WTC11 (cell line): ENCODE data around the gene RANBP17. TPM values are rescaled to one million over a fixed set of nuclear protein-coding genes. Genes with fewer than 3 reads are reported as not detected.

Experiments
- ATAC-seq: fragments of 200-7000 bp; cut with Tn5 transposase; 2 replicates; pipeline ENCODE4 v1.10.0; 2021; ENCODE audit warnings: mild to moderate bottlenecking, moderate library complexity
- Bru-seq: library from RNA; stranded (reverse); fragments of 400-500 nt; gene quantifications from one replicate; lab custom pipeline; 2021; lab: Mats Ljungman, UMichigan
- CTCF ChIA-PET: fragments of 300-600 bp; sonication (Branson Sonifier 250); formaldehyde crosslinking; loops from one replicate; lab custom pipeline; 2021; ENCODE audit warnings: antibody characterized with exemption; lab: Charles Lee
- POLR2A ChIA-PET: fragments of 350-600 bp; sonication (Branson Sonifier 250); formaldehyde crosslinking; loops from one replicate; lab custom pipeline; 2021; ENCODE audit warnings: antibody characterized with exemption; lab: Charles Lee
- DNase-seq: peaks from one replicate; pipeline ENCODE4 v3.0.0; 2021; ENCODE audit warnings: low spot score
- H3K27ac Mint-ChIP-seq: 2 replicates; pipeline ENCODE4 v1.8.0; 2021; ENCODE audit warnings: mixed read lengths
- H3K27me3 Mint-ChIP-seq: 2 replicates; pipeline ENCODE4 v1.8.0; 2021; ENCODE audit warnings: low read depth, mild to moderate bottlenecking, moderate library complexity, mixed read lengths
- H3K36me3 Mint-ChIP-seq: 2 replicates; pipeline ENCODE4 v1.8.0; 2021; ENCODE audit warnings: mixed read lengths
- H3K4me1 Mint-ChIP-seq: 2 replicates; pipeline ENCODE4 v1.8.0; 2022; ENCODE audit warnings: mixed read lengths
- H3K4me3 Mint-ChIP-seq: 2 replicates; pipeline ENCODE4 v1.8.0; 2021; ENCODE audit warnings: mild to moderate bottlenecking, moderate library complexity, mixed read lengths
- H3K9me3 Mint-ChIP-seq: 2 replicates; pipeline ENCODE4 v1.8.0; 2021; ENCODE audit warnings: mixed read lengths
- CREM ChIP-seq: sonication (generic); formaldehyde crosslinking; IDR thresholded peaks from 2 replicates; pipeline ENCODE4 v1.8.1; 2022; ENCODE audit warnings: mild to moderate bottlenecking, missing genetic modification reagents, moderate library complexity
- FOXJ3 ChIP-seq: sonication (generic); formaldehyde crosslinking; IDR thresholded peaks from 2 replicates; pipeline ENCODE4 v1.9.0; 2021; ENCODE audit warnings: missing genetic modification reagents, mild to moderate bottlenecking, borderline replicate concordance
- GABPB1 ChIP-seq: sonication (generic); formaldehyde crosslinking; IDR thresholded peaks from 2 replicates; pipeline ENCODE4 v1.8.1; 2023; ENCODE audit warnings: mild to moderate bottlenecking, missing genetic modification reagents
- GRHL2 ChIP-seq: fragments of 250-450 bp; sonication (Bioruptor Pico); IDR thresholded peaks from 2 replicates; pipeline ENCODE4 v1.8.0; 2022; ENCODE audit warnings: mild to moderate bottlenecking, moderate library complexity; ENCODE audit not compliant: insufficient replicate concordance, severe bottlenecking
- MXD4 ChIP-seq: fragments of 250-450 bp; sonication (Bioruptor Pico); IDR thresholded peaks from 2 replicates; pipeline ENCODE4 v1.8.0; 2021; ENCODE audit warnings: mild to moderate bottlenecking, moderate library complexity, borderline replicate concordance
- NFATC4 ChIP-seq: fragments of 250-450 bp; sonication (Bioruptor Pico); IDR thresholded peaks from 2 replicates; pipeline ENCODE4 v1.9.0; 2021; ENCODE audit warnings: mild to moderate bottlenecking
- NFYB ChIP-seq: sonication (generic); formaldehyde crosslinking; conservative IDR thresholded peaks from 2 replicates; pipeline ENCODE4 v1.8.0; 2022; ENCODE audit warnings: low read depth, missing genetic modification reagents
- NR1H2 ChIP-seq: sonication (generic); formaldehyde crosslinking; IDR thresholded peaks from 2 replicates; pipeline ENCODE4 v1.9.0; 2021; ENCODE audit warnings: mild to moderate bottlenecking, moderate library complexity, missing genetic modification reagents
- PRRX2 ChIP-seq: fragments of 250-450 bp; sonication (Bioruptor Pico); IDR thresholded peaks from 2 replicates; pipeline ENCODE4 v1.8.0; 2021; ENCODE audit warnings: mild to moderate bottlenecking
- SMAD3 ChIP-seq: sonication (generic); formaldehyde crosslinking; IDR thresholded peaks from 2 replicates; pipeline ENCODE4 v1.8.0; 2022; ENCODE audit warnings: missing genetic modification reagents, mild to moderate bottlenecking, borderline replicate concordance
- SP1 ChIP-seq: sonication (generic); formaldehyde crosslinking; conservative IDR thresholded peaks from 2 replicates; pipeline ENCODE4 v1.8.1; 2022; ENCODE audit warnings: missing genetic modification reagents
- TCF7 ChIP-seq: sonication (generic); formaldehyde crosslinking; IDR thresholded peaks from 2 replicates; pipeline ENCODE4 v1.8.0; 2022; ENCODE audit warnings: mild to moderate bottlenecking, low read depth, missing genetic modification reagents, moderate library complexity
- TEAD4 ChIP-seq: sonication (generic); formaldehyde crosslinking; IDR thresholded peaks from 2 replicates; pipeline ENCODE4 v1.8.0; 2022; ENCODE audit warnings: mild to moderate bottlenecking, missing genetic modification reagents
- TP53 ChIP-seq: sonication (generic); formaldehyde crosslinking; IDR thresholded peaks from 2 replicates; pipeline ENCODE4 v1.8.1; 2023; ENCODE audit warnings: mild to moderate bottlenecking, missing genetic modification reagents
- ZNF138 ChIP-seq: sonication (generic); formaldehyde crosslinking; conservative IDR thresholded peaks from 2 replicates; pipeline ENCODE4 v1.8.1; 2022; ENCODE audit warnings: mild to moderate bottlenecking, moderate library complexity, missing genetic modification reagents
- ZNF416 ChIP-seq: fragments of 250-450 bp; sonication (Bioruptor Pico); IDR thresholded peaks from 2 replicates; pipeline ENCODE4 v1.9.0; 2021; ENCODE audit warnings: mild to moderate bottlenecking, inconsistent platforms
- ZNF671 ChIP-seq: fragments of 250-450 bp; sonication (Bioruptor Pico); IDR thresholded peaks from 2 replicates; pipeline ENCODE4 v1.8.0; 2021; ENCODE audit warnings: mild to moderate bottlenecking
- long read RNA-seq, 3 experiments: library from RNA in 1 of 3; library from capped mRNA in 1 of 3; library from polyadenylated mRNA in 1 of 3; unstranded in 2 of 3; stranded (forward) in 1 of 3; transcript quantifications; one replicate each; pipeline ENCODE4 v2.0.0, GENCODE V29; 2021
- total RNA-seq: library from RNA; stranded (reverse); gene quantifications from 3 replicates; pipeline ENCODE4 v1.2.3, GENCODE V29; 2021
- TF ChIP-seq, protein P1 (sequence below): sonication (generic); formaldehyde crosslinking; IDR thresholded peaks from 2 replicates; pipeline ENCODE4 v1.8.1; 2022; ENCODE audit warnings: low read depth, mild to moderate bottlenecking, moderate library complexity, missing genetic modification reagents, borderline replicate concordance
- TF ChIP-seq, protein P2 (sequence below): sonication (generic); formaldehyde crosslinking; IDR thresholded peaks from 2 replicates; pipeline ENCODE4 v1.8.1; 2022; ENCODE audit warnings: low read depth, missing genetic modification reagents, borderline replicate concordance
- TF ChIP-seq, protein P3 (sequence below): sonication (generic); formaldehyde crosslinking; IDR thresholded peaks from 2 replicates; pipeline ENCODE4 v1.8.1; 2023; ENCODE audit warnings: mild to moderate bottlenecking, missing genetic modification reagents, moderate library complexity
- TF ChIP-seq, protein P4 (sequence below): fragments of 250-450 bp; sonication (Bioruptor Pico); IDR thresholded peaks from 2 replicates; pipeline ENCODE4 v1.9.0; 2021; ENCODE audit warnings: mild to moderate bottlenecking
- TF ChIP-seq, protein P5 (sequence below): fragments of 250-450 bp; sonication (Bioruptor Pico); IDR thresholded peaks from 2 replicates; pipeline ENCODE4 v1.9.0; 2021; ENCODE audit warnings: moderate library complexity, mild to moderate bottlenecking, inconsistent platforms, borderline replicate concordance
- TF ChIP-seq, protein P6 (sequence below): sonication (generic); formaldehyde crosslinking; IDR thresholded peaks from 2 replicates; pipeline ENCODE4 v1.8.0; 2022; ENCODE audit warnings: mild to moderate bottlenecking, missing genetic modification reagents
- TF ChIP-seq, protein P7 (sequence below): fragments of 250-450 bp; sonication (Bioruptor Pico); IDR thresholded peaks from 2 replicates; pipeline ENCODE4 v1.9.0; 2021; ENCODE audit warnings: mild to moderate bottlenecking
- TF ChIP-seq, protein P8 (sequence below): sonication (generic); formaldehyde crosslinking; IDR thresholded peaks from 2 replicates; pipeline ENCODE4 v1.8.1; 2023; ENCODE audit warnings: mild to moderate bottlenecking, missing genetic modification reagents, moderate library complexity

The RANBP17 gene
- total RNA-seq (23.1 to 27.4 TPM (median 23.1 TPM) in 3 replicates), Bru-seq, nascent RNA (percentile 77 among the genes with signal in this experiment)
- long read RNA-seq, experiment 1, partial matches to known transcripts = 14 of 75 reads
- long read RNA-seq, experiment 1, other reads (novel, unspliced or antisense) = 61 of 75 reads
- long read RNA-seq, experiment 2, partial matches to known transcripts = 5 of 15 reads
- long read RNA-seq, experiment 2, other reads (novel, unspliced or antisense) = 10 of 15 reads
- long read RNA-seq, experiment 3, partial matches to known transcripts = 1 of 10 reads
- long read RNA-seq, experiment 3, other reads (novel, unspliced or antisense) = 6 of 10 reads

DNA sequence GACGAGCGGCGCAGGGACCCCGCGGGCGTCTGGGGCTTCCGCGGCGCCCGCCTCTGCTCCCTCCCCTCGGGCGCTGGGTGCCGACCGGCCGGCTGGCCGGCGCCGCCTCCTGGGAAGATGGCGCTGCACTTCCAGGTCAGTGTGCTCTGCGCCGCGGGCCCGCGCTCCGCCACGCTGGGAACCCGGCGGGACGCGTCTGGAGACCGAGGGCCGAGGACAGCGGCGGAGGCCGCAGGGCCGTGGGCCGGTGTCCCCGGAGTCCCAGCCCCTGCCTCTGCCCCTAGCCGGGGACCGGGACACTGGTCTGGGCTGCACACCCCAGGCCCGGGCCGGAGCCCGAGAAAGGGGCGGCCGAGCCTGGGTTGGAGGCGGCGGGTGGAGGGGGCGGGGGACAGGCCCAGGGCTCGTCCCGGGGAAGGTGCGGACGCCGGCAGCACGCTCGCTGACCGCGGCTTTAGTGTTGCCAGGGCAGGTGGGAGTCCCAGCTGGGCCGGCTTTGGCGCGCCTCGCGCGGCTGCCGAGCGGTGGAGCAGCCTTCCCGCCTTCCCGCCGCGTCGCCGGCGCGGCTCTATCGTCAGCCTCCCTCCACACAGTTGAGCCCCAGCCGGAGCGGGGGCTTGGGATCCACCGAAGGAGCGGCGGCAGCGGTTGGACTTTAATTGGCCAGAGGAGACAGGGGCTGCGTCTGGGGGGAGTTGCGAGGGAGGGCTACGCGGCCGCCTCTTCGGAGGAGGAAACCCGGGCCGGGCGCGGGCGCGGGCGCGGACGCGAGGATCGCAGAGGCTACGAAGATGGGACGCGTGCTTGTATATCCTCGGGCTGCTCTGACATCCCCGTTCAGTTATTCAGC lies at the start of gene RANBP17:
RANBP17 (plus strand) TSS at position 102 of the 850 bp plus-strand sequence.
- CTCF ChIA-PET = no interaction called here
- TF ChIP-seq, protein P1, sequence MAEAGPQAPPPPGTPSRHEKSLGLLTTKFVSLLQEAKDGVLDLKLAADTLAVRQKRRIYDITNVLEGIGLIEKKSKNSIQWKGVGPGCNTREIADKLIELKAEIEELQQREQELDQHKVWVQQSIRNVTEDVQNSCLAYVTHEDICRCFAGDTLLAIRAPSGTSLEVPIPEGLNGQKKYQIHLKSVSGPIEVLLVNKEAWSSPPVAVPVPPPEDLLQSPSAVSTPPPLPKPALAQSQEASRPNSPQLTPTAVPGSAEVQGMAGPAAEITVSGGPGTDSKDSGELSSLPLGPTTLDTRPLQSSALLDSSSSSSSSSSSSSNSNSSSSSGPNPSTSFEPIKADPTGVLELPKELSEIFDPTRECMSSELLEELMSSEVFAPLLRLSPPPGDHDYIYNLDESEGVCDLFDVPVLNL (CRISPR knock-in tag) = peak; percentile 52; the same call in 1 of the 2 replicates
- TF ChIP-seq FOXJ3 (CRISPR knock-in tag) (no peak), ZNF671 (CRISPR knock-in tag) (no peak), SMAD3 (CRISPR knock-in tag) (no peak), ZNF416 (CRISPR knock-in tag) (no peak), MXD4 (CRISPR knock-in tag) (no peak), TCF7 (CRISPR knock-in tag) (peak; percentile 28; the same call in 1 of the 2 replicates), CREM (no peak), SP1 (CRISPR knock-in tag) (peak; percentile 67; the same call in 1 of the 2 replicates), GRHL2 (CRISPR knock-in tag) (no peak), NR1H2 (CRISPR knock-in tag) (0 out of 2 replicates have a peak, but pooled peaks have one; percentile 66), GABPB1 (CRISPR knock-in tag) (no peak), TP53 (CRISPR knock-in tag) (peak; percentile 23; the same call in 1 of the 2 replicates), TEAD4 (CRISPR knock-in tag) (no peak), PRRX2 (CRISPR knock-in tag) (no peak), ZNF138 (no peak), NFATC4 (CRISPR knock-in tag) (no peak), NFYB (CRISPR knock-in tag) (0 out of 2 replicates have a peak, but pooled peaks have one; percentile 18)
- TF ChIP-seq, protein P2, sequence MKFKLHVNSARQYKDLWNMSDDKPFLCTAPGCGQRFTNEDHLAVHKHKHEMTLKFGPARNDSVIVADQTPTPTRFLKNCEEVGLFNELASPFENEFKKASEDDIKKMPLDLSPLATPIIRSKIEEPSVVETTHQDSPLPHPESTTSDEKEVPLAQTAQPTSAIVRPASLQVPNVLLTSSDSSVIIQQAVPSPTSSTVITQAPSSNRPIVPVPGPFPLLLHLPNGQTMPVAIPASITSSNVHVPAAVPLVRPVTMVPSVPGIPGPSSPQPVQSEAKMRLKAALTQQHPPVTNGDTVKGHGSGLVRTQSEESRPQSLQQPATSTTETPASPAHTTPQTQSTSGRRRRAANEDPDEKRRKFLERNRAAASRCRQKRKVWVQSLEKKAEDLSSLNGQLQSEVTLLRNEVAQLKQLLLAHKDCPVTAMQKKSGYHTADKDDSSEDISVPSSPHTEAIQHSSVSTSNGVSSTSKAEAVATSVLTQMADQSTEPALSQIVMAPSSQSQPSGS (CRISPR knock-in tag) = no peak
- TF ChIP-seq, protein P3, sequence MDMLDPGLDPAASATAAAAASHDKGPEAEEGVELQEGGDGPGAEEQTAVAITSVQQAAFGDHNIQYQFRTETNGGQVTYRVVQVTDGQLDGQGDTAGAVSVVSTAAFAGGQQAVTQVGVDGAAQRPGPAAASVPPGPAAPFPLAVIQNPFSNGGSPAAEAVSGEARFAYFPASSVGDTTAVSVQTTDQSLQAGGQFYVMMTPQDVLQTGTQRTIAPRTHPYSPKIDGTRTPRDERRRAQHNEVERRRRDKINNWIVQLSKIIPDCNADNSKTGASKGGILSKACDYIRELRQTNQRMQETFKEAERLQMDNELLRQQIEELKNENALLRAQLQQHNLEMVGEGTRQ = no peak
- TF ChIP-seq, protein P4, sequence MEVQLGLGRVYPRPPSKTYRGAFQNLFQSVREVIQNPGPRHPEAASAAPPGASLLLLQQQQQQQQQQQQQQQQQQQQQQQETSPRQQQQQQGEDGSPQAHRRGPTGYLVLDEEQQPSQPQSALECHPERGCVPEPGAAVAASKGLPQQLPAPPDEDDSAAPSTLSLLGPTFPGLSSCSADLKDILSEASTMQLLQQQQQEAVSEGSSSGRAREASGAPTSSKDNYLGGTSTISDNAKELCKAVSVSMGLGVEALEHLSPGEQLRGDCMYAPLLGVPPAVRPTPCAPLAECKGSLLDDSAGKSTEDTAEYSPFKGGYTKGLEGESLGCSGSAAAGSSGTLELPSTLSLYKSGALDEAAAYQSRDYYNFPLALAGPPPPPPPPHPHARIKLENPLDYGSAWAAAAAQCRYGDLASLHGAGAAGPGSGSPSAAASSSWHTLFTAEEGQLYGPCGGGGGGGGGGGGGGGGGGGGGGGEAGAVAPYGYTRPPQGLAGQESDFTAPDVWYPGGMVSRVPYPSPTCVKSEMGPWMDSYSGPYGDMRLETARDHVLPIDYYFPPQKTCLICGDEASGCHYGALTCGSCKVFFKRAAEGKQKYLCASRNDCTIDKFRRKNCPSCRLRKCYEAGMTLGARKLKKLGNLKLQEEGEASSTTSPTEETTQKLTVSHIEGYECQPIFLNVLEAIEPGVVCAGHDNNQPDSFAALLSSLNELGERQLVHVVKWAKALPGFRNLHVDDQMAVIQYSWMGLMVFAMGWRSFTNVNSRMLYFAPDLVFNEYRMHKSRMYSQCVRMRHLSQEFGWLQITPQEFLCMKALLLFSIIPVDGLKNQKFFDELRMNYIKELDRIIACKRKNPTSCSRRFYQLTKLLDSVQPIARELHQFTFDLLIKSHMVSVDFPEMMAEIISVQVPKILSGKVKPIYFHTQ (CRISPR knock-in tag) = no peak
- TF ChIP-seq, protein P5, sequence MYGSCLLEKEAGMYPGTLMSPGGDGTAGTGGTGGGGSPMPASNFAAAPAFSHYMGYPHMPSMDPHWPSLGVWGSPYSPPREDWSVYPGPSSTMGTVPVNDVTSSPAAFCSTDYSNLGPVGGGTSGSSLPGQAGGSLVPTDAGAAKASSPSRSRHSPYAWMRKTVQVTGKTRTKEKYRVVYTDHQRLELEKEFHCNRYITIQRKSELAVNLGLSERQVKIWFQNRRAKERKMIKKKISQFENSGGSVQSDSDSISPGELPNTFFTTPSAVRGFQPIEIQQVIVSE = no peak
- TF ChIP-seq, protein P6, sequence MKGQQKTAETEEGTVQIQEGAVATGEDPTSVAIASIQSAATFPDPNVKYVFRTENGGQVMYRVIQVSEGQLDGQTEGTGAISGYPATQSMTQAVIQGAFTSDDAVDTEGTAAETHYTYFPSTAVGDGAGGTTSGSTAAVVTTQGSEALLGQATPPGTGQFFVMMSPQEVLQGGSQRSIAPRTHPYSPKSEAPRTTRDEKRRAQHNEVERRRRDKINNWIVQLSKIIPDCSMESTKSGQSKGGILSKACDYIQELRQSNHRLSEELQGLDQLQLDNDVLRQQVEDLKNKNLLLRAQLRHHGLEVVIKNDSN (CRISPR knock-in tag) = peak; percentile 46; the same call in 1 of the 2 replicates
- TF ChIP-seq, protein P7, sequence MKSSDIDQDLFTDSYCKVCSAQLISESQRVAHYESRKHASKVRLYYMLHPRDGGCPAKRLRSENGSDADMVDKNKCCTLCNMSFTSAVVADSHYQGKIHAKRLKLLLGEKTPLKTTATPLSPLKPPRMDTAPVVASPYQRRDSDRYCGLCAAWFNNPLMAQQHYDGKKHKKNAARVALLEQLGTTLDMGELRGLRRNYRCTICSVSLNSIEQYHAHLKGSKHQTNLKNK (CRISPR knock-in tag) = no peak
- TF ChIP-seq, protein P8, sequence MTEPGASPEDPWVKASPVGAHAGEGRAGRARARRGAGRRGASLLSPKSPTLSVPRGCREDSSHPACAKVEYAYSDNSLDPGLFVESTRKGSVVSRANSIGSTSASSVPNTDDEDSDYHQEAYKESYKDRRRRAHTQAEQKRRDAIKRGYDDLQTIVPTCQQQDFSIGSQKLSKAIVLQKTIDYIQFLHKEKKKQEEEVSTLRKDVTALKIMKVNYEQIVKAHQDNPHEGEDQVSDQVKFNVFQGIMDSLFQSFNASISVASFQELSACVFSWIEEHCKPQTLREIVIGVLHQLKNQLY (CRISPR knock-in tag) = no peak

More for the DNA sequence above, at the start of gene RANBP17:
- H3K27ac Mint-ChIP-seq = peak within 1 kb of the TSS; percentile 60
- ATAC-seq = peak; percentile 94
- DNase-seq = peak; percentile 88
- peak within 1 kb of the TSS; percentile 69 for H3K4me3 Mint-ChIP-seq
- peaks cover 17% of the 10 kb centered on the region for H3K27me3 Mint-ChIP-seq
- H3K36me3 Mint-ChIP-seq = peaks cover 20% of the 10 kb centered on the region
- peaks cover 27% of the 10 kb centered on the region for H3K9me3 Mint-ChIP-seq
- peaks cover 26% of the 10 kb centered on the region for H3K4me1 Mint-ChIP-seq
- POLR2A ChIA-PET = no interaction called here
